Transverse colon (tissue), 4 donors: ENCODE measurements around the gene MYOM1.

Source experiments
- POLR2A ChIP-seq: fragments of 450-650 bp; IDR thresholded peaks from one replicate; pipeline ENCODE4 v1.6.1; 2016; ENCODE audit warnings: antibody characterized with exemption, mild to moderate bottlenecking, moderate library complexity
- POLR2AphosphoS5 ChIP-seq, 3 donors: sonication (generic); formaldehyde crosslinking; IDR thresholded peaks; one replicate each; pipeline ENCODE4 v1.6.1; 2016; ENCODE audit warnings: antibody characterized with exemption in 3 of 3
- TF ChIP-seq, protein P1 (sequence below), 5 experiments: fragments of 200-600 bp in 3 of 5; fragments of 450-650 bp in 2 of 5; sonication (generic) in 3 of 5; IDR thresholded peaks; 1 replicate in 2 of 5; 2 replicates in 3 of 5; pipeline ENCODE4 v1.5.1; 2016 to 2017; ENCODE audit warnings: antibody characterized with exemption in 5 of 5, inconsistent platforms in 3 of 5, mild to moderate bottlenecking in 2 of 5, moderate library complexity in 1 of 5

DNA sequence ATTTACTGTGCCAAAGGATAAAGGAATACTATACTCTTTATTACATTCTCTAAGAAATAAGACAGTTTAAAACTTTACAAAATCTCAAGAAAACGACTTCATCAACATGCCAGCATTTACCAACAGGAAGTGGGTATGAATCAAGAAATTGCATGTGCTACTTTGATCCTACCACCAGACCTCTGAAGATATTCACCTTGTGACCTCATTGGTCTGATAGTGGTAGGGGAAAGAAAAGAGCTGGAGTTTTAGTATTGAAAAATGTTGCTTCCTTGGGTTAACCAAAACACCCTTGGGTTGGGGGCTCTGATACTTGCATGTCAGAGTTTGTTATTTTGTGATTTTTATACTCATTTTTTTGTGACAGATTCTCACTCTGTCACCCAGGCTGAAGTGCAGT is 122.7 kb downstream of the MYOM1 start:
- TF ChIP-seq POLR2A (no peak), POLR2AphosphoS5 (IDR thresholded peaks at IDR 0.05) (no peak)
- TF ChIP-seq, protein P1, sequence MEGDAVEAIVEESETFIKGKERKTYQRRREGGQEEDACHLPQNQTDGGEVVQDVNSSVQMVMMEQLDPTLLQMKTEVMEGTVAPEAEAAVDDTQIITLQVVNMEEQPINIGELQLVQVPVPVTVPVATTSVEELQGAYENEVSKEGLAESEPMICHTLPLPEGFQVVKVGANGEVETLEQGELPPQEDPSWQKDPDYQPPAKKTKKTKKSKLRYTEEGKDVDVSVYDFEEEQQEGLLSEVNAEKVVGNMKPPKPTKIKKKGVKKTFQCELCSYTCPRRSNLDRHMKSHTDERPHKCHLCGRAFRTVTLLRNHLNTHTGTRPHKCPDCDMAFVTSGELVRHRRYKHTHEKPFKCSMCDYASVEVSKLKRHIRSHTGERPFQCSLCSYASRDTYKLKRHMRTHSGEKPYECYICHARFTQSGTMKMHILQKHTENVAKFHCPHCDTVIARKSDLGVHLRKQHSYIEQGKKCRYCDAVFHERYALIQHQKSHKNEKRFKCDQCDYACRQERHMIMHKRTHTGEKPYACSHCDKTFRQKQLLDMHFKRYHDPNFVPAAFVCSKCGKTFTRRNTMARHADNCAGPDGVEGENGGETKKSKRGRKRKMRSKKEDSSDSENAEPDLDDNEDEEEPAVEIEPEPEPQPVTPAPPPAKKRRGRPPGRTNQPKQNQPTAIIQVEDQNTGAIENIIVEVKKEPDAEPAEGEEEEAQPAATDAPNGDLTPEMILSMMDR (IDR thresholded peaks at IDR 0.05) = no peak
